Esophagus squamous epithelium (tissue), 4 donors: ENCODE data around the gene PGBD5.

Source experiments
- CTCF ChIP-seq, 6 experiments: fragments of 450-650 bp in 4 of 6; fragments of 200-600 bp in 2 of 6; sonication (generic) in 2 of 6; IDR thresholded peaks; one replicate each; pipeline ENCODE4 v1.5.1; 2016 to 2019; ENCODE audit warnings: antibody characterized with exemption in 6 of 6, mild to moderate bottlenecking in 4 of 6, moderate library complexity in 4 of 6
- POLR2A ChIP-seq, 4 donors: fragments of 450-650 bp; IDR thresholded peaks; one replicate each; pipeline ENCODE4 v1.6.1; 2017; ENCODE audit warnings: antibody characterized with exemption in 4 of 4, mild to moderate bottlenecking in 4 of 4, moderate library complexity in 3 of 4

- TF ChIP-seq CTCF (IDR thresholded peaks at IDR 0.05) (no peak), POLR2A (IDR thresholded peaks at IDR 0.05) (no peak)
Measured at GRCh38 chr1:230280906-230281413, 145.2 kb downstream of the PGBD5 start.
